Activated naive CD4-positive, alpha-beta T cell treated with Interleukin-2 at 50 U/mL for 16 hours (primary cell): ENCODE results near the gene TOM1L1.
"Not testable (repeated sequence)": the region's sequence is repeated elsewhere in the genome, so short reads cannot be mapped to it uniquely, and the experiment has no call there.

Experiments
- DNase-seq: peaks from one replicate; pipeline ENCODE4 v3.0.0-alpha.2; 2020

TOM1L1 gene

GRCh38 chr17:54900457-54901229 is at the start of gene TOM1L1:
Gene TOM1L1, plus strand, starts transcription at chr17:54900852. Its CDS starts 14 bp downstream, at chr17:54900866.
- DNase-seq = peak; percentile 10

GRCh38 chr17:54859187-54859586 is 41.5 kb upstream of the TOM1L1 start:
- DNase-seq = no peak

- no peak for DNase-seq
These were observed 39.8 kb upstream of the TOM1L1 start for GRCh38 chr17:54860617-54861470.

GRCh38 chr17:54861471-54861983 is 39.1 kb upstream of the TOM1L1 start:
- DNase-seq = no peak

- no peak for DNase-seq
These were observed 37.5 kb upstream of the TOM1L1 start for GRCh38 chr17:54863176-54863575.

GRCh38 chr17:54864070-54864469 is 36.6 kb upstream of the TOM1L1 start:
- no peak for DNase-seq

GRCh38 chr17:54864636-54865356 is 35.9 kb upstream of the TOM1L1 start:
- no peak for DNase-seq

GRCh38 chr17:54867634-54868033 is 33.0 kb upstream of the TOM1L1 start:
- DNase-seq = no peak

- DNase-seq = no peak
These were observed 29.9 kb upstream of the TOM1L1 start for GRCh38 chr17:54870671-54871175.

- not testable (repeated sequence) for DNase-seq
These were observed 24.7 kb upstream of the TOM1L1 start for GRCh38 chr17:54875906-54876305.

GRCh38 chr17:54876656-54877195 is 23.9 kb upstream of the TOM1L1 start:
- no peak for DNase-seq

GRCh38 chr17:54881255-54881972 is 19.2 kb upstream of the TOM1L1 start:
- no peak for DNase-seq

GRCh38 chr17:54882371-54882770 is 18.3 kb upstream of the TOM1L1 start:
- DNase-seq = no peak

GRCh38 chr17:54882950-54883349 is 17.7 kb upstream of the TOM1L1 start:
- no peak for DNase-seq

- DNase-seq = no peak
These were observed 16.7 kb upstream of the TOM1L1 start for GRCh38 chr17:54883939-54884338.

- DNase-seq = no peak
These were observed 12.9 kb upstream of the TOM1L1 start for GRCh38 chr17:54887787-54888186.

- no peak for DNase-seq
These were observed 12.4 kb upstream of the TOM1L1 start for GRCh38 chr17:54888254-54888653.

- no peak for DNase-seq
These were observed 11.7 kb upstream of the TOM1L1 start for GRCh38 chr17:54888981-54889380.

- no peak for DNase-seq
These were observed 9.4 kb upstream of the TOM1L1 start for GRCh38 chr17:54891176-54891821.

GRCh38 chr17:54892360-54892759 is 8.3 kb upstream of the TOM1L1 start:
- no peak for DNase-seq

- no peak for DNase-seq
These were observed 2.1 kb upstream of the TOM1L1 start for GRCh38 chr17:54898576-54898975.
